Gastroesophageal sphincter (tissue), 4 donors: ENCODE data around the gene SHC2. TPM values are rescaled to one million over a fixed set of nuclear protein-coding genes. Genes with fewer than 3 reads are reported as not detected.
A peak's percentile ranks its signal among the peaks of the same experiment; 100 is the strongest.

Source experiments
- ATAC-seq: fragments of 150-250 bp; one replicate; pipeline ENCODE4 v1.9.1; 2016; ENCODE audit warnings: mild to moderate bottlenecking, moderate library complexity
- H3K27ac ChIP-seq, 4 donors: fragments of 200-600 bp; sonication (generic) in 3 of 4; 1 replicate in 3 of 4; 2 replicates in 1 of 4; pipeline ENCODE4 v1.5.1; 2016 to 2019
- H3K27me3 ChIP-seq: fragments of 200-600 bp; sonication (generic); one replicate; pipeline ENCODE4 v1.5.1; 2019
- H3K36me3 ChIP-seq, 2 donors: fragments of 200-600 bp; sonication (generic); one replicate each; pipeline ENCODE4 v1.5.1; 2019; ENCODE audit warnings: control low read depth in 1 of 2
- H3K4me1 ChIP-seq, 3 donors: fragments of 200-600 bp; sonication (generic); 1 replicate in 2 of 3; 2 replicates in 1 of 3; pipeline ENCODE4 v1.5.1; 2016 to 2019; ENCODE audit warnings: control low read depth in 2 of 3
- H3K4me3 ChIP-seq, 2 donors: fragments of 200-600 bp; sonication (generic); one replicate each; pipeline ENCODE4 v1.5.1; 2019; ENCODE audit warnings: mild to moderate bottlenecking in 1 of 2, moderate library complexity in 1 of 2
- H3K9me3 ChIP-seq, 3 donors: fragments of 200-600 bp; sonication (generic); one replicate each; pipeline ENCODE4 v1.5.1; 2017 to 2019; ENCODE audit warnings: control low read depth in 2 of 3
- EP300 ChIP-seq: sonication (generic); formaldehyde crosslinking; IDR thresholded peaks from one replicate; pipeline ENCODE4 v1.6.1; 2017; ENCODE audit warnings: antibody characterized with exemption, mild to moderate bottlenecking
- POLR2A ChIP-seq, 2 donors: fragments of 450-650 bp; IDR thresholded peaks; one replicate each; pipeline ENCODE4 v1.6.1; 2017; ENCODE audit warnings: antibody characterized with exemption in 2 of 2, mild to moderate bottlenecking in 2 of 2, moderate library complexity in 1 of 2
- POLR2AphosphoS5 ChIP-seq: sonication (generic); formaldehyde crosslinking; IDR thresholded peaks from one replicate; pipeline ENCODE4 v1.6.1; 2017; ENCODE audit warnings: antibody characterized with exemption
- WGBS, 2 donors: methylation state at CpG; one replicate each; pipeline ENCODE4 v1.1.5; 2018; ENCODE audit warnings: low coverage in 1 of 2; 5-methylcytosine and 5-hydroxymethylcytosine counted together
- total RNA-seq, 4 donors: library from RNA; depleted of rRNA; stranded (reverse); fragments of >200 nt; gene quantifications; one replicate each; pipeline ENCODE4 v1.1.0, GENCODE V29; 2016
- TF ChIP-seq, protein P1 (sequence below), 4 experiments: fragments of 200-600 bp in 2 of 4; fragments of 450-650 bp in 2 of 4; sonication (generic) in 1 of 4; IDR thresholded peaks; one replicate each; pipeline ENCODE4 v1.5.1; 2017 to 2019; ENCODE audit warnings: antibody characterized with exemption in 4 of 4, mild to moderate bottlenecking in 2 of 4, moderate library complexity in 2 of 4

SHC2 gene
- total RNA-seq, 4 donors from 2014 or later: 14.7 to 24.6 (median 20.4) TPM

DNA sequence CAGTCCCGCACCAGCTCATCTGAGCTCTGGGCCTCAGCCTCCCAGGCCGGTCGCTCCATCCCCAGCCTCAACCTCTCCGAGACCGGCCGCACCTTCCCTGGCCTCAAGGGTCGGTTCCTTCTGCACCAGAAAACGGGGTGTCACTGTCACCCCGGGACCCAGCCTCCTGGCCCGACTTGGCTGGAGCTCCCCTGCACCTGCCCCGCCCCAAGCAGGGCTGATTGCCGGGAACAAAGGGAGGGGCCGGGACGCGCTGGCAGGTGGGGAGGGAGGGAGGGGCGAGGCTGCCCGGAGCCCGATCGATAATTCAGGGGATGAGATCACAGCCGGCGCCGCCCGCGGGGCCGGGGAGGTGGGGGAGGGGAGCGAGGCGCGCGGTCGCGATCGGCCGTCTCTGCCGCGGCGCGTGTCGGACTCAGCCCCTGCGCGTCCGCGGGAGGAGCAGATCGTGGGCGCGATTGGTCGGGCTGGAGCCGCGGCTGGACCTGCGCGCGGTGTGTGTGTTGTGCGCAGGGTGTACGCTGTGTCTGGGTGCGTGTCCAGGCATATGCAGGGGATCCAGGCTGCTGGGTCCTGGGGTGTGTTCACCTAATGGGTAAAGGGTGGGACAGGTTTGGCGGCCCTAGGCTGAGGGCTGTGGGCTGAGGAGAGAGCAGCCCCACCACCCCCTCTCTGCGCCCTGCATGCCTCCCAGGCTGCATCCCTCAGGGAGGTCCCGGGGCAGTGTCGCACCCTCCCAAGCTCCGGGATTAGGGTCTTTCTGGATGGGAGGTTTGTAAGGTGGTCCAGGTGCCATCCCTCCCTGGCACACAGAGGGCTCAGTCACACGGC lies 1.1 kb upstream of the SHC2 start:
- Histone ChIP-seq H3K4me1 (peaks cover 0 to 31% (median 16%) of the 10 kb centered on the region in 3 donors), H3K4me3 (peak overlapping the region; percentile 8 to 79), H3K9me3 (no peaks in the 10 kb centered on the region), H3K27ac (peak overlapping the region in 3 of 4 donors; percentile 38 to 88 (median 73)), H3K36me3 (no peaks in the 10 kb centered on the region), H3K27me3 (peaks cover 15% of the 10 kb centered on the region)
- TF ChIP-seq POLR2A (IDR thresholded peaks at IDR 0.05): no peak
- TF ChIP-seq, protein P1, sequence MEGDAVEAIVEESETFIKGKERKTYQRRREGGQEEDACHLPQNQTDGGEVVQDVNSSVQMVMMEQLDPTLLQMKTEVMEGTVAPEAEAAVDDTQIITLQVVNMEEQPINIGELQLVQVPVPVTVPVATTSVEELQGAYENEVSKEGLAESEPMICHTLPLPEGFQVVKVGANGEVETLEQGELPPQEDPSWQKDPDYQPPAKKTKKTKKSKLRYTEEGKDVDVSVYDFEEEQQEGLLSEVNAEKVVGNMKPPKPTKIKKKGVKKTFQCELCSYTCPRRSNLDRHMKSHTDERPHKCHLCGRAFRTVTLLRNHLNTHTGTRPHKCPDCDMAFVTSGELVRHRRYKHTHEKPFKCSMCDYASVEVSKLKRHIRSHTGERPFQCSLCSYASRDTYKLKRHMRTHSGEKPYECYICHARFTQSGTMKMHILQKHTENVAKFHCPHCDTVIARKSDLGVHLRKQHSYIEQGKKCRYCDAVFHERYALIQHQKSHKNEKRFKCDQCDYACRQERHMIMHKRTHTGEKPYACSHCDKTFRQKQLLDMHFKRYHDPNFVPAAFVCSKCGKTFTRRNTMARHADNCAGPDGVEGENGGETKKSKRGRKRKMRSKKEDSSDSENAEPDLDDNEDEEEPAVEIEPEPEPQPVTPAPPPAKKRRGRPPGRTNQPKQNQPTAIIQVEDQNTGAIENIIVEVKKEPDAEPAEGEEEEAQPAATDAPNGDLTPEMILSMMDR (IDR thresholded peaks at IDR 0.05): no peak
- TF ChIP-seq POLR2AphosphoS5: no peak
- TF ChIP-seq EP300: no peak
- peak; percentile 45 for ATAC-seq
- no CpG with 5 or more reads among the region's 60 CpGs for WGBS, 2 donors

DNA sequence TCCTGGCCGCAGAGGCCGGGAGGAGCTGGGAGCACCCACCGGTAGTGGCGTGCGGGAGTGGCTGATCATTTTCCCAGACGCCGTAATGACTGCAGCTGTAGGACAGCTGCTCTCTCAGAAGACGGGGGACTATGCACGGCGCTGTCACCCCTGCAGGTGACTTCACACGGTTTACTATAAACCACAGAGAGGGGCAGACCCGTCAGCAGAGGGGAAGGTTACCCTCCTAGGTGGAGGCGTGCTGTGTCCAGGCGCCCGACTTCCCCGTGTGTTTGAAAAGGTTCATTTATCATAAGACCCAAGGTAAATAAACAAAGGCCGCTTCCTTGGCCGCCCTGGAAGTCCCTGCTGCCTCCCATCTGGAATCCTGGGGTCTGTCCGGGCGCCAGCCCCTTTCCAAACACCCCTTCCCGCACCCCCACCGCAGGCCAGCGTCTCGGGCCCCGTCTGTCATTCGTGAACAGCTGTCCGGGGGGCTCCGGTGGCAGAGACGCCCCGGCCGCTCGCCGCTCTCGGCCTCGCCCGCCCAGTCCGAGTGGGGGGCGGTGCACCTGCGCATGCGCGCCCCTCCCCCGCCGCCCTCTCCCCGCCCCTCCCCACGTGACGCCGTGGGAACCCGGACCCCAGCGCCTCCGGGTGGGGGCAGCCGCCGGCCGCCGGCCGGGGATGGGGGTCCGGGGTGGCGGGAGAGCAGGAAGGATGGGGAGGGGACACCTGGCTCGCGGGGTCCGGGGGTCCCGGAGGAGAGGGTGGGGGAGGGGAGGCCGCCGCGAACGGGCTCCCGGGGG lies 915 bp downstream of the SHC2 start:
- WGBS, 2 donors: 0% methylated on average over 30 of the region's 66 CpGs; no CpG with 5 or more reads in 1 of the 2 donors
- peak overlapping the region; percentile 79 to 95 for H3K4me3 ChIP-seq

DNA sequence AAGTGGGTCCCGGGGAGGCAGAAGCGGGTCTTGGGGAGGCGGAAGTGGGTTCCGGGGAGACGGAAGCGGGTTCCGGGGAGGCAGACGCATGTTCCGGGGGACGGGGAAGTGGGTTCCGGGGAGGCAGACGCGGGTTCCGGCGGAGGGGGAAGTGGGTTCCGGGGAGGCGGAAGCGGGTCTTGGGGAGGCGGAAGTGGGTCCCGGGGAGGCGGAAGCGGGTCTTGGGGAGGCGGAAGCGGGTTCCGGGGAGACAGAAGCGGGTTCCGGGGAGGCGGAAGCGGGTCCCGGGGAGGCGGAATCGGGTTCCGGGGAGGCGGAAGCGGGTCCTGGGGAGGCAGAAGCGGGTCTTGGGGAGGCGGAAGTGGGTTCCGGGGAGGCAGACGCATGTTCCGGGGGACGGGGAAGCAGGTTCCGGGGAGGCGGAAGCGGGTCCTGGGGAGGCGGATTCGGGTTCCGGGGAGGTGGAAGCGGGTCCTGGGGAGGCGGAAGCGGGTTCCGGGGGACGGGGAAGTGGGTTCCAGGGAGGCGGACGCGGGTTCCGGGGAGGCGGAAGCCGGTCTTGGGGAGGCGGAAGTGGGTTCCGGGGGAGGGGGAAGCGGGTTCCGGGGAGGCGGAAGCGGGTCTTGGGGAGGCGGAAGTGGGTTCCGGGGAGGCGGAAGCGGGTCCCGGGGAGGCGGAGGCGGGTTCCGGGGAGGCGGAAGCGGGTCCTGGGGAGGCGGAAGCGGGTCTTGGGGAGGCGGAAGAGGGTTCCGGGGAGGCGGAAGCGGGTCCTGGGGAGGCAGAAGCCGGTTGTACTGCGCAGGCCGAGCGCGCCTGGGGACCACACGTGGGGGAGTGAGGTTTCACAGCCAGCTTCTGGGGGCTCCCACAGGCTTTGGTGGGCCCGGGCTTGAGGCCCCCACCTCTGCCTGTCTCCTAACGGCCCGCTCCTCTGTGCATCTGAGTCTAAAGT lies 2.5 kb downstream of the SHC2 start:
- 96 to 98% methylated on average over 19 of the region's 89 CpGs for WGBS, 2 donors
- Histone ChIP-seq H3K9me3 (no peaks in the 10 kb centered on the region), H3K4me1 (peaks cover 0 to 31% (median 16%) of the 10 kb centered on the region in 3 donors), H3K27ac (no peak overlapping the region), H3K27me3 (peaks cover 15% of the 10 kb centered on the region), H3K36me3 (no peaks in the 10 kb centered on the region), H3K4me3 (no peak overlapping the region)
- ATAC-seq: no peak
- TF ChIP-seq, protein P1 (IDR thresholded peaks at IDR 0.05): no peak
- TF ChIP-seq EP300 (no peak), POLR2A (IDR thresholded peaks at IDR 0.05) (no peak), POLR2AphosphoS5 (no peak)

More for the DNA sequence above, 915 bp downstream of the SHC2 start:
- ATAC-seq: peak; percentile 74
- H3K9me3 ChIP-seq: no peaks in the 10 kb centered on the region
- peaks cover 0 to 31% (median 16%) of the 10 kb centered on the region in 3 donors for H3K4me1 ChIP-seq
- peak overlapping the region; percentile 44 to 88 (median 81) for H3K27ac ChIP-seq
- peaks cover 15% of the 10 kb centered on the region for H3K27me3 ChIP-seq
- TF ChIP-seq POLR2AphosphoS5 (no peak), EP300 (no peak), POLR2A (IDR thresholded peaks at IDR 0.05) (peak in 1 of 2 donors; percentile 43)
- H3K36me3 ChIP-seq: no peaks in the 10 kb centered on the region

DNA sequence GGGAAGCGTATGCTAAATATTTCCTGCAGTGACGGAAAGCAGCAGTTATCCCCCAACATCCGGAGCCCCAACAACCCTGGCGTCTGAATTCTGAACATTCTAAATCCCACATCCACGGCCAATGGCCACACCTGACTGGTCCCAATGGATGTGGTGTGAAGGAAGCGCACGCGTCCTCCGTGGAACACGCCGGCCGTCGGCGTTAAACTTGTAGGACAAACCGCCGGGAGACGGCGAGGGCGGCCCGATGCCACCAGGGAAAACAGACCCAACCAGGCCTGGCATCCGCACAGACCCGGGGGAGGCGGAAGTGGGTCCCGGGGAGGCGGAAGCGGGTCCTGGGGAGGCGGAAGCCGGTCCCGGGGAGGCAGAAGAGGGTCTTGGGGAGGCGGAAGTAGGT lies 3.2 kb downstream of the SHC2 start:
- peaks cover 0 to 31% (median 16%) of the 10 kb centered on the region in 3 donors for H3K4me1 ChIP-seq

More for the DNA sequence above, 3.2 kb downstream of the SHC2 start:
- 96 to 100% methylated on average over 1 to 23 of the region's 30 CpGs for WGBS, 2 donors
- H3K4me3 ChIP-seq: no peak overlapping the region
- H3K27ac ChIP-seq: no peak overlapping the region
- no peak for ATAC-seq
- TF ChIP-seq, protein P1 (IDR thresholded peaks at IDR 0.05): no peak
- no peak for TF ChIP-seq POLR2AphosphoS5
- TF ChIP-seq EP300: no peak
- TF ChIP-seq POLR2A (IDR thresholded peaks at IDR 0.05): no peak
- H3K36me3 ChIP-seq: no peaks in the 10 kb centered on the region
- no peaks in the 10 kb centered on the region for H3K9me3 ChIP-seq
- H3K27me3 ChIP-seq: peaks cover 15% of the 10 kb centered on the region
